HG03565 (cell line): Measurements from ENCODE around the gene CTTNBP2.

Source experiments
- ATAC-seq: cut with Tn5 transposase; IDR thresholded peaks from one replicate; pipeline ENCODE4 v1.9.1; 2021; ENCODE audit warnings: mild to moderate bottlenecking, moderate library complexity; ENCODE audit not compliant: unreplicated experiment

CTTNBP2 gene

GRCh38 chr7:117824592-117824991, 48.6 kb downstream of the CTTNBP2 start:
- no peak for ATAC-seq

GRCh38 chr7:117819558-117819957, 53.7 kb downstream of the CTTNBP2 start:
- no peak for ATAC-seq

DNA sequence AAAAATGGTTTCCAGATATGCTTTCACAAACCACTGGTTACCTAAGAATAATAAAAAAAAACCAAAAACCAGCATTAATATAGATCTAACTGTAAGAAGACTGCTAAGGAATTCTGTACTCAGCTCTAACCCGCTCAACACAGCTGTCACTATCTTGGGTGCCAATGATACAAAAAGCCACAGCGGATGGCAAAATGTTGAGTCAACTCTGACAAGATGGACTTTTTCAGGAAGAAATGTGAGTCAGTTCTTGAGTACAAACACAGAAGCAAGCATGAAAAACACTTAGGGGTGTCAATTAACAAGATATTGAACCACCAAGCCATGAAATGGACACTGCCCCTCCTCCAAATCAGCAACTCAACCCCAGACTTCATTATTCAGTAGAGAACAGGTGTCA, 55.0 kb downstream of the CTTNBP2 start:
- no peak for ATAC-seq

DNA sequence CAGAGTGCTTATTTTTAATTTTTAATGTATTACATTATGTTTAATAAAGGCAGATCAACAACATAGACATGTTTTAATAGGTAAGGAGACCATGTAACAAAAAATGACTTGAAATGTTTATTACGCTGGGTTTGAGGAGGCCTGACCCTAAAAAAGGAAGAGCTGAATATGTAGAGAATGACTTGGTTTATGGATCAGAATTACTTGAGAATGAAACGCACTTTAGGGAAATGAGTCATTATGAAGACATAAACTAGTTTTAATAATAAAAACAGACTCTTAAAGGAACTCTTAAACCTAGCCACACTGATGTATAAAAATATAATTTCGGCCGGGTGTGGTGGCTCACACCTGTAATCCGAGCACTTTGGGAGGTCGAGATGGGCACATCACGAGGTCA, 56.5 kb downstream of the CTTNBP2 start:
- no peak for ATAC-seq

DNA sequence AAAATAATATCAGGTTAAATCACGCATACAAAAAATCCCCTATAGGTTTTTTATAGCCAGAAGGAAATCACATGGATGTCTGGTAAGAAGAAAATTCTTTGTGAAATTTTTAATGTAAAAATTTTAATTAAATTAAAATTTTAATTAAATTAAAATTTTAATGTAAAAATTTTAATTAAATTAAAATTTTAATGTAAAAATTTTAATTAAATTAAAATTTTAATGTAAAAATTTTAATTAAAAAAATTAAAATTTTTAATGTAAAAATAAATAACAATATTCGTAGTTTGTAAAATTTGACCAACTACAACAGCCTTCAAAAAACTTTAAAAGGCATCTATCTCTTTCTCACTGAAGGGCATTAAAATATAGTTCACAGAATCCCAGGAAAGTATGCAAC, 61.5 kb downstream of the CTTNBP2 start:
- no peak for ATAC-seq

- ATAC-seq, result no peak
These were observed 62.4 kb downstream of the CTTNBP2 start for GRCh38 chr7:117810642-117811512.

GRCh38 chr7:117809958-117810357, 63.3 kb downstream of the CTTNBP2 start:
- no peak for ATAC-seq

GRCh38 chr7:117808910-117809705, 64.1 kb downstream of the CTTNBP2 start:
- ATAC-seq, result no peak

DNA sequence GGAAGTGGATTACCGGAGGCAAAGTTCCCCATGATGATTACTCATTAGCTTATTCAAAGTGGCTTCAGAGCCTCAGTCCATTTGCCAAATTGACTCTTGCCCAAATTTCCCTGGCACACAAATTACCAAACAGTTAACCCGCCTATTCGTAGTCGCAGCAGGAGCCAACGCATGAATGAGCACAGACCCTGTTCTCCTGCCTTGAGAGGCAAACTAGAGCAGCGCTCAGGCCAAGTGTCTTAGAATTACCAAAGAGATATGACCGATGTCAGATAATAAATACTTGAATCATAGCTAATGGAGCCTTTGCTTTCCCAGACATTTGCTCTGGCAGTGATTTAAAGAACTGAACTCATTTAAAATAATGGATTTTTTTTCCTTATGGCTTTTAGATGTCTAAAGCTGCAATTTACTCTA, 64.9 kb downstream of the CTTNBP2 start:
- ATAC-seq, result no peak

DNA sequence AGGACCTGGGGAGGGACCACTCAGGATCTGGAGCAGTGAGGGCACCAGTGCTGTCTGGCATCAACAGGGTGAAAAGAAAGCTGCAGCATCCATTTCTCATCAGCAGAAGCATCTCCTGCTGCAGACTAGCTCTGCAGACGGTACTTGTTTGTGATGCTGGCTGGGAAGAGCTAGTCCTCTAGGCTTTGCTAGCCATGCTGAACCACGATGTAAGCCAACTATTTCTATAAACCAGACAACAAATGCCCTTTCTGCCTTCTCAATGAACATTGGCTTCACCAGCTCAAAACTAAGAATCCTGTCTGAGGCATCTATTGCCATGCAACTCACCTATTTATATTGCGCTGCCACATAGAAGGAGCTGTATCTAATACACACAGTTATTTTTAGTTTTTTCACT, 65.6 kb downstream of the CTTNBP2 start:
- no peak for ATAC-seq

- no peak for ATAC-seq
These were observed 67.2 kb downstream of the CTTNBP2 start for GRCh38 chr7:117806011-117806410.

GRCh38 chr7:117805241-117805640, 68.0 kb downstream of the CTTNBP2 start:
- ATAC-seq, result no peak

DNA sequence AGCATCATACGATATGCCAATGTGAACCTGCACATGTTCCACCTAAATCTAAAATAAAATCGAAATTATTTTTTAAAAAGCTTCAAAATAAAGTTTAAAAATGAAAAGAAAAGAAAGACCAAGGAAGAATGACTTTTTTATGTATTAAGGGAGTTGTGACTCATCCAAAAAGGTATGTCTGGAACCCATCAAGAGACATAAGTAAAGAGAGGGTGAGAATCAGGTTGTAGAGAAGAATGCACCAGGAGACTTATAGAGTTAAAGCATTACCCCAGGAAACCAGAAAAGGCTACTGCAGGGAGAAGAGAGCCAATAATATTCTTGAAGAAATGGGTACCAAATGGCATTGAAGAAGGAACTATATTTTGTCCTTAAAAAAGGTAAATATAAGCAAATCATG, 69.8 kb downstream of the CTTNBP2 start:
- no peak for ATAC-seq

DNA sequence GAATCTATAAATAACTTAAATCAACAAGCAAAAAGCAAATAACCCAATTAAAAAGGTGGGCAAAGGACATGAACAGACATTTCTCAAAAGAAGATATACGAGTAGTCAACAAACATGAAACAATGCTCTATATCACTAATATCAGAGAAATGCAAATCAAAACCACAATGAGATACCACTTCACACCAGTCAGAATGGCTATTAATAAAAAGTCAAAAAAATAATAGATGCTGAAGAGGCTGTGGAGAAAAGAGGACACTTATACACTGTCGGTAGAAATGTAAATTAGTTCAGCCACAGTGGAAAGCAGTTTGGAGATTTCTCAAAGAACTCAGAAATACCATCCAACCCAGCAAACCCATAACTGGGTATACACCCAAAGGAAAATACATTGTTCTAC, 70.6 kb downstream of the CTTNBP2 start:
- no peak for ATAC-seq

GRCh38 chr7:117800841-117801240, 72.4 kb downstream of the CTTNBP2 start:
- ATAC-seq, result no peak

GRCh38 chr7:117800406-117800805, 72.8 kb downstream of the CTTNBP2 start:
- no peak for ATAC-seq

DNA sequence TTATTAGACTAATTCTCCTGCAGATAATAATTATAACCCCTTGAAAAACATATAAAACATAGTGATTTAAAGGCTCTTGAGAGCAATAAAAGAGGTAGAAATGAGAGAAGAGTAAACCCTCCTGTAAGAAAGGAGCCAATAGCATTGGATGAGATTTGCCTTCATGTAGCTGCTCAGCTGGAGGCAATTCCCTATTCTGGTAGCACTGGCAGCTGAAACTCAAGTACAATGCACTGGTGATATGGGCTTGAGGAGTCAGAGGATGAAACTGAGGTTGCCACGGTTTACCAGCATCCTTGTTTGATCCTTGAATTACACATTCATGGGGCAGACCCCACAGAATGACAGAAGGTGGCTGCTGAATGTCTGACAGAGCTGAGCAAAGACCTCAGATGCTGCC, 76.4 kb downstream of the CTTNBP2 start:
- no peak for ATAC-seq

- ATAC-seq, result no peak
These were observed 79.3 kb downstream of the CTTNBP2 start for GRCh38 chr7:117793976-117794375.

DNA sequence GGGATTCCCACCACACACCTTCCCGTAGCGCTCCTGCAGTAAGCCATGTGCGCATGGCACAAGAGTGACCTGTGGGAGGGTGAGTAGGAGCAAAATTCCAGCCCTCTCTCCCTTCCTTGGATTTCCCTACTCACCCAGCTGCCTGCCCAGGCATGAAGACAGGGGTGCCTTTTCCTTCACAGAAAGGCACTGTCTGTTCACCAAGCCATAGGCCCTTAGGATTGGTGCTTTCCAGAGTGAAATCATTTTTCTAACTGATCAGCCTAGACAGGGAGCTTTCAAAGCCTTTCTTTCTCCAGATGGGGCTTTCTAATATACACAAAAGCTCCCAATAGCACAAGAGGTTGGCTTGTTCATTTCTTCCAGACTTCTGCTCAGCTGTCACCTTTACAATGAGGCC, 79.7 kb downstream of the CTTNBP2 start:
- no peak for ATAC-seq

GRCh38 chr7:117791877-117792780, 81.1 kb downstream of the CTTNBP2 start:
- peak; percentile 74 for ATAC-seq

DNA sequence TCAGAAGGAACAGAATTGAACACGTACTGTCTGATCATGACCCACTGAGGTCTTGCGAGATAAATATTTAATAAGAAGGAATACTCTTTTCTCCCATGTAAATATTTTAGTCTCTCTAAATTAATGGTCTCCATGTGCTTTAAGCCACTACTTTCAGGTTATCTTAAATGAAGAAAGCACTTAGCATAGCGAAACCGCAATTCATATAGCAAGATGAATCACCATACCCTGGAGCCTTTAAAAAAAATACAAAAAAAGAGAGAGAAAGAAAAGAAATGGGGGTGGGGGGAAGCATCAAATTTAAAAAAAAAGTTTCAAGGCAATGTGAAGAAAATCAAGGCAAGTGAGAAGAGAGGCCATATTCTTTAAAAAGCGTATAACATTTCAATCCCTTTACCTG, 82.5 kb downstream of the CTTNBP2 start:
- no peak for ATAC-seq
